HepG2 (cell line): ENCODE results near the gene MGMT. TPM values are rescaled to one million over a fixed set of nuclear protein-coding genes. Genes with fewer than 3 reads are reported as not detected.

Source experiments
- ATAC-seq: fragments of 200-7000 bp; cut with Tn5 transposase; 3 replicates; pipeline ENCODE4 v1.9.1; 2020; ENCODE audit warnings: mild to moderate bottlenecking, moderate library complexity
- BruUV-seq: library from RNA; stranded (reverse); fragments of 400-500 nt; replicated peaks from 2 replicates; lab custom pipeline; 2021; lab: Mats Ljungman, UMichigan
- CTCF ChIA-PET: fragments of 300-600 bp; formaldehyde crosslinking; extraction: SDS; loops from one replicate; lab custom pipeline; 2021; ENCODE audit warnings: low total read pairs, inconsistent platforms, low intra/inter-chr PET ratio; lab: Yijun Ruan, JAX
- POLR2A ChIA-PET: fragments of 350-600 bp; sonication (Branson Sonifier 250); formaldehyde crosslinking; loops from one replicate; lab custom pipeline; 2020; ENCODE audit warnings: antibody characterized with exemption, inconsistent platforms; lab: Yijun Ruan, JAX
- DNase-seq: peaks from one replicate; pipeline ENCODE4 v3.0.0-alpha.2; 2015; ENCODE audit warnings: low spot score
- FAIRE-seq: peaks from 3 replicates; lab custom pipeline; 2011; peaks lifted over from hg19 to GRCh38; lab: Jason Lieb, UNC
- H2AFZ ChIP-seq: one replicate; pipeline ENCODE4 v1.6.1; 2011; ENCODE audit warnings: low read length, inconsistent platforms
- H3K27ac ChIP-seq: fragments of 300-600 bp; 3 replicates; pipeline ENCODE4 v1.8.0; 2011; ENCODE audit warnings: mixed run types, mild to moderate bottlenecking, mixed read lengths, low read length, inconsistent platforms; ENCODE audit not compliant: insufficient read depth; ENCODE audit errors: extremely low read length
- H3K27me3 ChIP-seq, 2 experiments: fragments of 200-600 bp in 1 of 2; 2 replicates in 1 of 2; 3 replicates in 1 of 2; pipeline versions ENCODE4 v1.6.0 to v1.8.0; 2011; ENCODE audit warnings: low read length in 2 of 2, mild to moderate bottlenecking in 2 of 2, moderate library complexity in 2 of 2, inconsistent platforms in 1 of 2; ENCODE audit not compliant: insufficient read depth in 2 of 2, control insufficient read depth in 1 of 2
- H3K36me3 ChIP-seq, 2 experiments: fragments of 200-600 bp in 1 of 2; replicated peaks in 1 of 2; 2 replicates in 1 of 2; 3 replicates in 1 of 2; pipeline versions ENCODE4 v1.5.1 to v1.8.0; 2011; ENCODE audit warnings: low read length in 2 of 2, inconsistent platforms in 1 of 2; ENCODE audit not compliant: insufficient read depth in 2 of 2, control insufficient read depth in 1 of 2
- H3K4me1 ChIP-seq: 2 replicates; pipeline ENCODE4 v1.5.1; 2012; ENCODE audit warnings: low read length, inconsistent platforms; ENCODE audit not compliant: insufficient read depth
- H3K4me2 ChIP-seq: 2 replicates; pipeline ENCODE4 v1.6.0; 2011; ENCODE audit warnings: low read depth, low read length, inconsistent platforms
- H3K4me3 ChIP-seq, 3 experiments: fragments of 200-600 bp in 1 of 3; sonication (generic), shearing (Covaris generic) in 1 of 3; replicated peaks in 1 of 3; 2 replicates each; pipeline ENCODE4 v1.5.1; 2011 to 2016; ENCODE audit warnings: low read length in 3 of 3, inconsistent platforms in 2 of 3, low read depth in 2 of 3, mild to moderate bottlenecking in 2 of 3, control low read depth in 1 of 3, mixed read lengths in 1 of 3; ENCODE audit not compliant: insufficient read depth in 1 of 3
- H3K79me2 ChIP-seq: one replicate; pipeline ENCODE4 v1.6.1; 2011; ENCODE audit warnings: low read length, inconsistent platforms; ENCODE audit not compliant: insufficient read depth
- H3K9ac ChIP-seq: 2 replicates; pipeline ENCODE4 v1.6.0; 2011; ENCODE audit warnings: mild to moderate bottlenecking, low read depth, low read length, inconsistent platforms; ENCODE audit not compliant: insufficient read depth
- H3K9me3 ChIP-seq: 2 replicates; pipeline ENCODE4 v1.5.1; 2012; ENCODE audit warnings: mild to moderate bottlenecking, low read length
- H4K20me1 ChIP-seq: 2 replicates; pipeline ENCODE4 v1.6.0; 2011; ENCODE audit warnings: inconsistent platforms, mild to moderate bottlenecking, low read length, moderate library complexity; ENCODE audit not compliant: insufficient read depth
- AKNA ChIP-seq: sonication (generic); formaldehyde crosslinking; IDR thresholded peaks from 2 replicates; pipeline ENCODE4 v1.4.0; 2020; ENCODE audit warnings: missing genetic modification reagents, borderline replicate concordance
- IKZF1 ChIP-seq: fragments of 450-650 bp; IDR thresholded peaks from 2 replicates; pipeline ENCODE4 v1.7.1; 2016
- ZNF232 ChIP-seq: sonication (generic); formaldehyde crosslinking; IDR thresholded peaks from 2 replicates; pipeline ENCODE4 v1.4.0; 2020; ENCODE audit warnings: missing genetic modification reagents, borderline replicate concordance
- ZNF234 ChIP-seq: sonication (generic); formaldehyde crosslinking; conservative IDR thresholded peaks from 2 replicates; pipeline ENCODE4 v1.5.1; 2020; ENCODE audit warnings: mild to moderate bottlenecking, missing genetic modification reagents
- ZNF639 ChIP-seq: conservative IDR thresholded peaks from 2 replicates; pipeline ENCODE4 v1.6.1; 2018; ENCODE audit warnings: missing genetic modification reagents
- WGBS: methylation state at CpG from one replicate; pipeline ENCODE4 v1.1.6; 2017; ENCODE audit warnings: low lambda C conversion rate; 5-methylcytosine and 5-hydroxymethylcytosine counted together
- in situ Hi-C: cut with HindIII; loops from 2 replicates; pipeline ENCODE4 v1.10.0; 2017; ENCODE audit warnings: low pct_unique_long_range_greater_than_20kb; ENCODE audit not compliant: extremely low pct_ligation_motif_present
- intact Hi-C: fragments of 100-400 bp; cut with micrococcal nuclease; formaldehyde crosslinking; loops from one replicate; pipeline ENCODE4 v1.10.0; 2022; ENCODE audit not compliant: unreplicated experiment
- polyA plus RNA-seq, 8 experiments: library from polyadenylated mRNA; depleted of rRNA in 3 of 8; stranded (reverse) in 7 of 8; unstranded in 1 of 8; fragments of >200 nt; fragmentation: Illumina TruSeq in 4 of 8; extraction: Trizol in 4 of 8; gene quantifications; 2 replicates each; pipeline versions ENCODE4 v1.2.1 to v1.2.3, GENCODE V29; 2011 to 2016; ENCODE audit warnings: low read depth in 4 of 8, missing spikeins in 1 of 8, mixed read lengths in 1 of 8; ENCODE audit not compliant: insufficient read depth in 1 of 8
- total RNA-seq, 5 experiments: library from RNA; depleted of rRNA; stranded (reverse); fragments of >200 nt; fragmentation: Illumina TruSeq; extraction: Trizol; gene quantifications; 2 replicates each; pipeline ENCODE4 v1.2.3, GENCODE V29; 2016; ENCODE audit warnings: low read depth in 1 of 5

MGMT gene
- total and polyA plus RNA-seq, 2 of the 13 experiments (the other 11 are each of a cell fraction or from before 2014, with no cell fraction given) = 12.0 to 19.5 TPM

DNA sequence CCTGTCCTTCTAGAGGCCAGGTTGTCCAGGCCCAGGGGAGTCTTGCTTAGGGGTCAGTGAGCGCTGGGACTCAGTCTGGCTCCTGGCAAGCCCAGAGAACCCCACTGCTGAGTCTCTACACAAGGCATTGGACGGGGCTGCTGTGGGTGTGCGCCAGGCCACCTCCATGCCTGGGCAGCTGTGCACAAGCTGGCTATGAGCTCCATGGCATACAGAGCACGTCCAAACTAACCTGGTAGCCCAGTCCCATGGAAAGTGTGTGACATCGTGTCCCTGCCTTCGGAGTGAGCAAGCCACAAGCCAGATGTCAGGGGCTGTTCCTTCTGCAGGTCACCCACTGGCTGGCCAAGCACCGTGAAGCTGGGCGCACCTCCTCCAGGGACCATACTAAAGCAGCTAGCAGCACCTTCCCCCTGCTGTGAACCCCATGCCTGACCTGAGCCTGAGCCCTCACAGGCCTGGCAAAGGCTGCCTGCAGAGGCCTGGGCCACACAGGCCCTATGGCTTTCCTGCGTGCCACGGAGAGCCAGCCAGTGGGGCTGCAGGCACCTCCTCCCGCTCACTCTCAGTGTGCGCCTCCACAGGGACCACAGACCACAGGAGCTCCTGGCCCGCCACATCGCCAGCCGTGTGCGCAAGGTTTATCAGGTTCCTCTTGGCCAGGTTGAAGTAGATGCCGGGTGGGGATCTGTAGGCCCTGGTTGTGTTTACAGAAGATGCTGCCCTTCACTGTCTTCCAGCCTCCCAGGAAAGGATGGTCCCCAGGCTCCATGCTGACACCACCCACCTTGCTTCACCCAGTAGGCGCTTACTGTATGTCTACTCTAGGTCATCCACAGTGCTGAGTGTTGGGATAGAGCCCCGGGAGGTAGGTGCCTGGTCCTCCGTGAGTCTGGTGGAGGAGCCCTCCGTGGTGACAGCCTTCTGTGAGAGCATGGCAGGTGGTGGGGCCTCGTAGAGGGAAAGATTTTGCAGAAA is 277.4 kb downstream of the MGMT start:
- Histone ChIP-seq H3K4me3 (no peak overlapping the region), H3K9me3 (peaks cover 56% of the 10 kb centered on the region), H3K79me2 (no peaks in the 10 kb centered on the region), H3K27me3 (no peaks in the 10 kb centered on the region), H3K27ac (no peak overlapping the region), H3K4me1 (no peaks in the 10 kb centered on the region), H3K36me3 (no peaks in the 10 kb centered on the region; a peak in 1 of 5 replicates), H4K20me1 (no peaks in the 10 kb centered on the region), H2AFZ (no peak overlapping the region), H3K9ac (no peak overlapping the region), H3K4me2 (no peak overlapping the region)
- 70% methylated on average over 16 of the region's 22 CpGs for WGBS
- FAIRE-seq (no peak), ATAC-seq (no peak; the same call in 2 of the 3 replicates), DNase-seq (no peak)
- TF ChIP-seq ZNF232 (CRISPR knock-in tag) = no peak
- TF ChIP-seq ZNF234 = no peak
- no peak for TF ChIP-seq ZNF639 (CRISPR knock-in tag)
- in situ Hi-C loops (no loop called here), intact Hi-C loops (no loop called here)
- no TSS peak for BruUV-seq
- ChIA-PET POLR2A (no interaction called here), CTCF (no interaction called here)

- Histone ChIP-seq H2AFZ (no peak overlapping the region), H3K36me3 (no peaks in the 10 kb centered on the region), H3K27ac (no peak overlapping the region), H3K79me2 (no peaks in the 10 kb centered on the region), H4K20me1 (no peaks in the 10 kb centered on the region), H3K27me3 (no peaks in the 10 kb centered on the region), H3K9ac (no peak overlapping the region), H3K4me1 (no peaks in the 10 kb centered on the region), H3K4me3 (no peak overlapping the region), H3K9me3 (peaks cover 56% of the 10 kb centered on the region), H3K4me2 (no peak overlapping the region)
- FAIRE-seq (no peak), DNase-seq (no peak), ATAC-seq (no peak)
- intact Hi-C loops (no loop called here), in situ Hi-C loops (no loop called here)
- ChIA-PET CTCF (no interaction called here), POLR2A (no interaction called here)
- no TSS peak for BruUV-seq
- WGBS = 93% methylated on average over 13 of the region's 13 CpGs
- no peak for TF ChIP-seq IKZF1
- no peak for TF ChIP-seq AKNA
Observed at GRCh38 chr10:129745186-129745750, 278.2 kb downstream of the MGMT start.
